OCI-LY7 (cell line): ENCODE results near the gene WDR74.

Source experiments
- CTCF ChIP-seq: fragments of 200-600 bp; sonication (generic); conservative IDR thresholded peaks from 2 replicates; pipeline ENCODE4 v1.5.1; 2014; ENCODE audit warnings: mild to moderate bottlenecking, antibody characterized with exemption, low read length, moderate library complexity, mixed read lengths
- EZH2phosphoT487 ChIP-seq: fragments of 200-600 bp; sonication (generic); IDR thresholded peaks from 2 replicates; pipeline ENCODE4 v1.6.1; 2018; ENCODE audit warnings: low read depth, borderline replicate concordance, mild to moderate bottlenecking, mixed run types, antibody characterized with exemption, low read length, moderate library complexity, mixed read lengths

- TF ChIP-seq CTCF (no peak), EZH2phosphoT487 (no peak)
These were observed 12.6 kb upstream of the WDR74 start for GRCh38 chr11:62851807-62852522.
